HG02870 (cell line): ENCODE data around the gene TRIM43B.
"Not testable (repeated sequence)": the region's sequence is repeated elsewhere in the genome, so short reads cannot be mapped to it uniquely, and the experiment has no call there.

Source experiments
- ATAC-seq: cut with Tn5 transposase; IDR thresholded peaks from one replicate; pipeline ENCODE4 v1.9.1; 2021; ENCODE audit warnings: mild to moderate bottlenecking, moderate library complexity; ENCODE audit not compliant: unreplicated experiment

TRIM43B gene

DNA sequence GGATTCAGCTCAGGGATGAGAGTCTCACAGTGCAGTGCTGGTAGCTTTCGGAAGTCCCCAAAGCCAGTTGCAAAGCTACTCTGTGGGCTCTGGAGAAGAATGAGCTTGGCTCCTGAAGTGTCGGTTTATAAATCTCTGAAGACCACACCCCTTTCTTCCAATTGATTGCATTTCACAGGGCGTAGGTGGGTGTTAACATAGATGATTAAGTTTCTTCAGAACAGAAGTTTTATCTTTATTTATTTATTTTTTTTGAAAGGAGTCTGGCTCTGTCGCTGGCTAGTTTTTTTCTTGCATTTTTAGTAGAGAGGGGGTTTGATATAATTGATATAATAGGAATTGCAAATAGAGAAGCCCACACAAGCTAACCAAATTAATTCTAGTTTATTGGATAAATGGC, at the start of gene TRIM43B:
TRIM43B (minus strand) TSS at position 101 of the 400 bp plus-strand sequence. CDS start 2,040 bp downstream, outside the sequence.
- ATAC-seq: not testable (repeated sequence)

DNA sequence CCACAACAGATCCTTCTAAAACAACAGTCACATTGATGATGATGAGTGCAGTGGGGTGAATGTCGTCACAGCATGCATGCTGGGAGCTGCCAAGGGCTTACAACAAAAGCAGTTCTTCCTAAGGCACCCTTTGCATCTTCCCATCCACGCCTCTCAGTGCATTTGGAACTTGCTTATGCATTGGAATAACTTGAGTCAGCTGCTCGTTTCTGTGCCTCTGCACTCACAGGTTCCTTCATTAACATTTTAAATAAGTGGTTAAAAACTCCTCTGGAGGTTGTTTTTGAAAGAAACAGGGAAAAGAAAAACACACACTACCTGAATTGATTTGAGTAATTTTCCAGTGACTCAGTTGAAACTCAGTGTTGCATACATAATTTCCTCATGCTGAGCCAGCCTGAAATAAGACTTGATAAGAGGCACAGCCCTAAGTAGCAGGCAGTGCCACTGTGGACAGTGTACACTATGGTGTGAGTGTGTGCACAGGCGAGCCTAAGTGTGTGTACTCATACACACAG, 46.8 kb upstream of the TRIM43B start:
- peak; percentile 25 for ATAC-seq

DNA sequence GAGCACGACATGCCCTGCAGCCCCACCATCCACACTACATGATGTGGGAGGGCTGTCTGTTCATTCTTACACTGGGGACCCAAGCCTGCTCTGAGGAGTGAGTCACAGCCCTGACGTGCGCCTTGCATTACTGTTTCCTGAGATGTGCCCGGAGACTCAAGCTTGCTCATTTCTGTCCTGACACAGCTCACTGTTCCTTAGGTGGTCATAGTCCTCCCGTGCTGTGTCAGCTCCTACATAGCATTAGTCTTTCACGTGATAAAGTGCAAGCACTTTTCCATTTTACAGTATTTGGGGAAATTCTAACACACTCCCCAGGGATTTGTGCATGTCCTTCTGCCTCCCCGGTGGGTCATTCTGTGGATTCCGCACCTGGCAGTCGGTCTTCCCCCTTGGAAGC, 46.2 kb upstream of the TRIM43B start:
- peak; percentile 77 for ATAC-seq

DNA sequence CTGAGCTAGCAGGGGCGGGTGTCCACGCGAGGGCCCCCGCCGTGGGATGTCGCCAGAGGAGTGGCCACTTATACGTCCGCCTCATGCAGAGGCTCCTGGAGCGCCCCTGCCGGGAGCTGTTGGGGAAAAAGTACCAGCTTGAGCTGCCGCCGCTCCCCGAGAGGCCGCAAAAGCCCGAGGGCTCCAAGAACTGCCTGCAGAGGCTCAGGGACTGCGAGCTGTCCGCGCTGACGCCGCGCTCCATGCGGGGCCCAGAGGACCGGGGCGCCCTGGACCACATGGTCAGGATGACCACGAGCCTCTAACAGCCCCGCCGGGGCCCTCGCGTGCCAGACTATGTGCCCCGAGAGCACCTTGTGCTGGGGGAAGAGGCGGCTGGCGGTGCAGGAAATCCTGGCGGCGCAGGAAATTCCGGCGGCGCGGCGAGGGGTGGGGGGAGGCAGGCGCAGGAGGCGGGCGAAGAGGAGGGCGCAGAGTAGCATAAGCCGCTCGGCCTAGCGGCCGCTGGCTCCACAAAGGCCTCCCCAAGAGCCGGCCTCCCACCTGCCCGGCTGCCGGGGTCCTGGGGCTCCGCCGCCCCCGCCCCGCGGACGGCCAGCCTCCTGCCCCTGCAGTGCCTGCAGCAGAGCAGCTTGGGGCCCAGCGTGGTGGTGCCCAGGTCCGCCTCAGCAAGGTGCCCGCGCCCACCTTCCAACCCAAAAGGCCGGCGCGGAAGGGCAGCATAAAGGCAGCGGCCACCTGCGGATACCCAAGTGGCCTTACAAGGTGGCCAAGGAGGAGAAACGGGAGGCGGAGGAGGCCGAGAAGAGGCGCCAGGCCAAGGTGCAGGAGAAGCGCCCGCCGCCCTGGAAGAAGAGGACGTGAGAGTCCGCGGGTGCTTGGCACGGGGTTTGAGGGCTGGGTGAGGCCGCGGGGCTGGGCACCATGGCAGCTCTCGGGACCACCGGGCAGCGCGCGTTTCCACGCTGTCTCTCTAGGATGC, 42.1 kb upstream of the TRIM43B start:
- peak; percentile 48 for ATAC-seq

DNA sequence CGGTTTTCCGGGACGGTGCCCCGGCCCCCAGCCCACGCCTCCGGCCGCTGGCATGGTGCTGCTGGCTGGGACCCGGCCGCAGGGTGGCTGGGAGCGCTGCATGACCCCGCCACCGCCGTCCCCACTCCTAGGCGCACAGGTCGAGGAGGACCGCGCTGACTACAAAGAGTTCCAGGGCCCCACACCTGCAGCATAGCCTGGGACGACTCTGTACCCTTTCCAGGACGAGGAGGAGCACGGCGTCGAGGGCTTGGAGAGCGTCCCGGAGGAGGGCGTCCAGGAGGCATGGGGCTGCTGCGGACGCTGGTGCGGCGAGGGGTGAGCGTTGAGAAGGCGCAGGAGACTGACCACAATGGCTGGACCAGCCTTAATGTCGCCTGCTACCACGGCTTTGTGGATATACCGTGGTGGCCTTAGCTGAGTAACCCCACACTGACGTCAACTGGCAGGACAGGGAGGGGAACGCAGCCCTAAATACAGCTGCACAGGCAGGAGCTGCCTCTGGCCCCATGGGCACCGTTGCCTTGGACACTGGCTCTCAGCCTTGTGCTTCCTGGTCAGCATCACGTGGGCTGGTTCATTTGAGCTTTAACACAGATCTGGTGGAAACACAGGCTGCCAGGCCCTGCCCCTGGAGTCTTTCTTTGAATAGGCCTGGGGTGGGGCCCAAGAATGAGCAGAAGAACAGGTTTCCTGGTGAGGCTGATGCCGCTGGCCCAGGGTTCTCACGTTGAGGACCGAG, 40.9 kb upstream of the TRIM43B start:
- no peak for ATAC-seq

DNA sequence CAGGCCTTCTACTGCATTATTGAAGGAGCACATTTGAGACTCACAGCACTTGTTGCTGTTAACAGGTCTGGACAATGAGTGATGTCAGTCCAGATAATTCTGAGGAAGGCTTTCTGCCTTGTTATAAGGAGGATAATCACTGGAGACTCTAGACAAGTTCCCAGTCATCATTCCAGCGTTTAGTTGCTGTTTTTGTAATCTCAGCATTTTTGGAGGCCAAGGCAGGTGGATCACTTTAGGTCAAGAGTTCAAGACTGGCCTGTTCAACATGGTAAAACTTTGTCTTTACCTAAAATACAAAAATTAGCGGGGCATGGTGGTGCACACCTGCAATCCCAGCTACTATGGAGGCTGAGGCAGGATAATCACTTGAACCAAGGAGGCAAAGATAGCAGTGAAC, 39.6 kb upstream of the TRIM43B start:
- ATAC-seq: no peak

DNA sequence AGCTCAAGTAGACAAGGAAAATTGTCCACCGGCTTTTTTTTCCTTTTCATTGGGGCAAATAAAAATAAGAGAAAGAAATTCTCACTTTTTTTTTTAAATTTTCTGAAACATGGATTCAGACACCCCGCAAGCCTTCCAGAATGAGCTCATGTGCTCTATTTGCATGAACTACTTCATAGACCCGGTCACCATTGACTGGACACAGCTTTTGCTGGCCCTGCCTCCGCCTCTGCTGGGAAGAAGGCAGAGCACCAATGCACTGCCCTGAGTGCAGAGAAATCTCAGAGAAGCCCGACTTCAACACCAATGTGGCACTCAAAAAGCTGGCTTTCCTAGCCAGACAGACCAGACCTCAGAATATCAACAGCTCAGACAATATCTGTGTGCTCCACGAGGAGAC, 30.2 kb upstream of the TRIM43B start:
- no peak for ATAC-seq

DNA sequence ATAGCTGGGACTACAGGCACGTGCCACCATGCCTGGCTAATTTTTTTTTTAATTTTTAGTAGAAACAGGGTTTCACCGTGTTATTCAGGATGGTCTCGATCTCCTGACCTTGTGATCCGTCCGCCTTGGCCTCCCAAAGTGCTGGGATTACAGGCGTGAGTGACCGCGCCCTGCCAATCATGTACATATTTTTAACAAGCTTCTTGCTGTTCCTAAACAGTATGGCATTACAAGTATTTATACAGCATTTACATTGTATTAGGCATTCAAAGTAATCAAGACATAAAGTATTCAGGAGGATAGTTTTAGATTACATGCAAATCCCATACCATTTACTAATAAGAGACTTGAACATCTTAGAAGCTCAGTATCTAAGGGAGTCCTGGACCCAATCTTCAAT, 29.7 kb upstream of the TRIM43B start:
- ATAC-seq: not testable (repeated sequence)

DNA sequence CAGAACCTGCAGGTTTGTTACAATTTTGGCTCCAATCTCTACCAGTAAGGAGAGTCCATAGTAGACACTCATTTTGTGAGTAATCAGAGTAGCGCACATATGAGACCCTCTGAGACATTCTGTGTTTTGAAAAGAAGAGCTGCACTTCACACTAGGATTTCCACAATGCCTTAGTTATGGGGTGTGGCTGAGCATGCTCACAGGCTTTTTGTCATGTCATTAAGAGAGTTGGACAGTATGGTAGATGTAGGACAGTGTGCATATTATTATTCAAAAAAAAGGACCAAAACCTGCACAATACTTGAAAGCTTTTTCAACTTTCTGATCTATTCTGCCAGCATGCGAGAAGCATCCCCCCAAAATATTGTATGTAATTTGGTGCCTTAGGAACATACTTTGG, 24.9 kb upstream of the TRIM43B start:
- no peak for ATAC-seq

DNA sequence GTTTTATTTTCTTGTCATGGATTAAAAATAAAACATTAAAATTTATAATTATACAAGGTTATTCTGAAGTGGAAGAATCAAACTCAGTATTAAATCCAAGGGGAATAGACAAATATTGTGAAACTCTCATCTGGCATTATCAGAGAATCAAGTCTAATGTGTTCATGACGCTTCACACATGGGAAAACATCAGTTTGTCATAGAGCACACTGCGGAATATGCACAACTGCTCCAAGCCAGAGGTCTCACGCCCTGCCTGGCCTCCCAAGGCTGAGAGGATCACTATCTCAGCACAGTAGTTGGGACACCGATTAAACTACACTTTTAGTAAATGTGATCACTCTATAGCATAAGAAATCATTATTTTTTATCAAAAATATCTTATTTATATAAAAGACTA, 20.7 kb upstream of the TRIM43B start:
- ATAC-seq: no peak

DNA sequence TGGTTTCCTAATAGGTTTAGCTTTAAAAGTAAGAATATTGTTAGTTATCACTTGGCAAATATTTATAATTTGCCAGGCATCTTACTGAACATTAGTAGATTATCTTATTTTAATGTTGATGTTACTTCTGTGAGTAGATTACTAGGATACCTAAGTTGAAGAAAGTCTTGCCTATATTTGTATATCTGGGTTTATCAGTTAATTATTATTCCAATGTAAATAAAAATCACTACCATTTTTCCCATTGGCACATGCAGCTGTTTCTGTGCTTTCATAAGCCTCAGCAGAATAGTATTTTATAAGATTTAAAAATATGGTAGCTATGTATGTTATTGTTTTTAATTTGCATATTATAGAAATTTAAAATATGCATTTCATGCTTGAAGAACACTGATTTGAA, 16.3 kb upstream of the TRIM43B start:
- no peak for ATAC-seq

DNA sequence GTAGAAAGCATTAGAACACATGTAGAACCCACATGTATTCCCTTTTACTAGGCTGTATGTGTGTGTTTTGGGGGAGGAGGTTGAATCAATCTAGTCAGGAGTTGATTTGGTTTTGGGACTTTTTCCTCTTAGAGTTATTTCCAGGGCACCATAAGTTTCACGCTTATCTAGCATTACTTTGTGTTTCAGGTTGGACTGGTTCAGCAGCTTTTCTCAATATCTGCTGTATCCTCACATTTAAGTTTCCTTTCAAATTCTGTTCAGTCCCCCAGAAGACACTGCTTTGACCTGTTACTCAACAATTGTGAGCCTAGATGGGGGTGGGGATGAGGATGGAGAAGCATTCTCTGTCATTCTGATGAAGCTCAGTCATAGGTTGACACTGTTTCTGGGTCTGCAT, 7.5 kb upstream of the TRIM43B start:
- not testable (repeated sequence) for ATAC-seq

DNA sequence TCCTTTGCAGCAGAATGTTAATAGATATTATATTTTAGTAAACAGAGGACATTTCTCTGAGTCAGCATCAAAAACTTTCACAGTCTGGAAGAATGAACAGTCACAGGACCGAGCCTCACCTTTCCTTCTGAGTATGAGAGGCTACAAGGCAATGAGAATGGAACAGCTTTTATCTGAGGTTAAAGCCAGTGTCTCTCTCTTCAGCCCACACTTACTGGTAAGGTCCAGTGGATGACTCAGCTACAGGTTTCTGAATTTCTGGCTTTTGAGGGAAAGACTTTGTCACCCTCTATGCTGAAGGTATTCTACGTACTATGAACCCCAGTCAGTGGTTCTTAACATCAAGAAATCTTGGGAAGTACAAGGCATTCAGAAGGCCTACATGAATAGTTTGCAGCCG, 9.5 kb downstream of the TRIM43B start:
- not testable (repeated sequence) for ATAC-seq

DNA sequence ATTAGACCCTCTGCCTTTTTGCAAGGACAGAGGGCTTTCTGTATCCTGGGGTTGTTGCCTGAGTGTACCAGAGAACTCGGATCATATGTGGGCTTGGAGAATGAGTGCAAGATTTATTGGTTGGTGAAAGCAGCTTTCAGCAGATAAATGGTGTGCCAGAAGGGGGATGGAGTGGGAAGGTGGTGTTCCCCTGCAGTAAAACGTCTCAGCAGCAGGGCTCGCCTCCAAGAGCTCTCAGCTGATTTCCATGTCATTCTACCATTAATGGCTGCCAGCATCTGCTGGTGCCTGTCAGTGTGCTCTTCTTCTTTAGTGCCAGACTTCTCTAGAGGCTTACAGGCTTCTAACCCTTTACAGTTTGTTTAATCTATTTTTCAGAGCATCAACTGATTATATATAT, 16.6 kb downstream of the TRIM43B start:
- ATAC-seq: not testable (repeated sequence)

DNA sequence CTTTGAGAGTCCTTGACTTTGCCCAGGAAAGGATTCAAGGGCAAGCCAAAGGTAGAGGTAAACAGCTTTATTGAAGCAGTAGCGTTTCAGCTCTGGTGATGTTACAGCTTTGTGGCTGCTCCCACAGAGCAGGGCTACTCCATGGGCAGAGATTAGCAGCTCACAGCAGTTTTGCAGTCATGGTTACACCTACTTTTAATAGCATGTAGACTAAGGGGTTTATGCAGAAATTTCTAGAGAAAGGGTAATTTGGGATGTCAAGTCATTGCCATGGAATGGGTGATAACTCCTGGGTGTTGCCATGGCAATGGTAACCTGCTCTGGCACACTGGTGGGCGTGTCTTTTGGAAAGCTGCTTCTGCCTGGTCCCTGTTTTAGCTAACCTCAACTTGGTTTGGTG, 18.0 kb downstream of the TRIM43B start:
- not testable (repeated sequence) for ATAC-seq

DNA sequence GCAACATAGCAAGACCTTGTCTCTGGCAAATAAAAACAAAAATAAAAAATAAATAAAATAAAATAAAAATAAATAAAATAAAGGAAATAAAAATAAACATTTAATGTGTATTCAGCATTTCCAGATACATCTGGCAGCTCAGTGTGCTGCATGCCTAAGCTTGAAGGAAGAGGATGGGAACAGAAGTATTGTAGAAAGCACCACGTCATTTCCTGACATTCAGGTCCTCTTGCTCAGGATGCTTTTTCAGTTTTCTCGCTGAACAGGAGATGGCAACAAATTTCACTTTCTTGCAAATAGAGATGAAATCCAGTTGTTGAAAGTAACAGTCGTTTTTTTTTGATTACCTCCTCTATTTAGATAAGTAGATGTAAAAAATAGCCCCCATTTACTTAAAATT, 21.3 kb downstream of the TRIM43B start:
- ATAC-seq: not testable (repeated sequence)

DNA sequence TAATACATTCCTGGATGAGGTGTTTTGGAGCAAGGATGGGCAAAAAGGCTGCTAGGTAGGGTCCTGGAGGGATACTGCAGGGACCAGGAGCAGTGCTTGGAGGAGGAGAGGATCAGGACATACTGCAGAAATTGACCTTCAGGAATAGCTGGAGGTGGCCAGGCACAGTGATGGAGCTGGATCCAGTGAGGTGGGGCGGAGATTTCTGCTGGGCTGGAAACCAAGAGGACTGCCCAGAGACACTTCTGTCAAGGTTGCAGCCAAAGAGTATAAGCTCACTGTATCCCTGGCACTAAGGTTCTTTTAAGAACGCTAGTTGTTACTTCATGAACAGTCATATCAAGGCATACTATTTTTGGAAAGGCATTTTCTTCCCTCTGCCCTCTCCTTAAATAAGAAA, 39.2 kb downstream of the TRIM43B start:
- not testable (repeated sequence) for ATAC-seq

DNA sequence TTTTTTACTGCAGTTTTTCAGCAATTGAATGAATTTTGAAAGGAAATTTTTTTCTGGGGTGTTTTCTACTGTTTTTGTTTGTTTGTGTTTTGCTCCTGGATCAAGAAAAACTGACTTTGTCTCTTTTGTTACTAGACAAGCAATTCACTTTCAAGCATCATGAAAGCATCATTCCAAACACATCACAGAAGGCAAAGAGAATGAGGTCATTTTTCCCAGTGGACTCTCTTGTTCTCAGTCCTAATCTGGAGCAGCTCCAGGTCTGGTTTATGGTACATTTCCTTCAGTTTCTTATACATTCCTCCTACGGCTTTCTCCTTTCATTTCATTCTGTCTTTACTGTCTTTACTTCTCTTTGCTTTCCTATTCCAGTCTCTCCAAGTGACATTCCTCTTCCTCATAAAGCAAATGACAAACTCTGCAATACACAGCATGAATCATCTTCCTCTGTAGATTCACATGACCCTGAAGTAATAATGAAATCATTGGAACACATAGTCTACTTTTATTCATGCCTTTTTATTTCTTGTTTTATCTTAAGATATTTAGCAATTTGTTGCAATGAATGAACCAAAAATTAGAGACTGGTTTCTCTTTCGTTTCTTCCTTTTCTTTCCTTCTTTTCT, 42.0 kb downstream of the TRIM43B start:
- ATAC-seq: not testable (repeated sequence)

DNA sequence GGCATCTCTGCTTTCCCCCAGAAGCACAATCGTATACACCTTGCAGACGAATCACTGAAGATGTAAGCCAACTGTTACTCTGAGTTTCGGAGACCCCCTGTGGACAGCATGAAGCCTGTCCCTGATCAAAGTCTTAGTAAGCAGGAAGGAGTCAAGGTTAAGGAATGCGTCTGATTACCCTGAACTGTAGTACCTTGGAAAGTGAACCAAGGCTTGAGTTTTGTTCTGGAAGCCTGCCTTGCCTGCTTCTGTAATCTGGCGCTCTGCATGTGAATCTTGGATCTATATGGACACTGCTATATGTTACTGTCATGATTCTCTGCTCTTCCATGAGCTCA, 48.7 kb downstream of the TRIM43B start:
- not testable (repeated sequence) for ATAC-seq

DNA sequence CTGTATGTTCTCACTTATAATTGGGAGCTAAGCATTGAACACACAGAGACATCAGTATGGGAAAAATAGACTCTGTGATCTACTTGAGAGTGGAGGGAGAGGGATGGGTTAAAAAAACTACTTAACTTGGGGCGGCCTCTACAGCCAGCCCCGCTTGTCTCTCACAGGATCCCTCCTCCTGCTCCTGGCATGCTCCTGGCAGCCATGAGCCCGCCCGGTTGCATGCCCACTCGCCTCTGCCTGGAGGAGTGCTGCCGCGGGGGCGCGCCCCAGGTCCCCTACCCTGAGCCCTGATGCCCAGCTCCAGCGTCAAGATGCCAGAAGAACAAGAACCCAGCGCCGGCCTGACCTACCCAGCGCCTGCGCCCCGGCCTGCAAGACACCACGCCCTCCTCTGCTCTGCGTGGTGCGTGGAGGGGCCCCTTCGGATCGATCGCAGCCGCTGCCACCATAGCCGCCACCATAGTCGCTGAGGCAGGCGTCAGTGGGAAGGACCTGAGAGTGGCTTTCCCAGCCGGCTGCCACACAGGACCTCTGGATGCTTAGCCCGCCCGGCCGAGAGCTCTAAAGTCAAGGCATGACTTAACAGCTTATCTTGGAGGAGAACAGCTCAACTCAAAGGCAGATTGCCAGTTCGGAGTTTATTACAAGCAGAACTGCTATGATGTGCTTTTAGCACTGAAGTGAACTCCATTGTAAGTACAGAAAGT, 49.2 kb downstream of the TRIM43B start:
- not testable (repeated sequence) for ATAC-seq
